ENCODE data around the gene CLPSL2. TPM values are rescaled to one million over a fixed set of nuclear protein-coding genes. Genes with fewer than 3 reads are reported as not detected.
A peak's percentile ranks its signal among the peaks of the same experiment; 100 is the strongest.

The CLPSL2 gene
- total and polyA plus RNA-seq, 10 of the 15 experiments (the other 5 are each of a cell fraction or from before 2014, with no cell fraction given), result 0.32 to 1.3 TPM; not detected in 8

GRCh38 chr6:35727935-35728682, 48.3 kb upstream of the CLPSL2 start (continued):
- TF ChIP-seq E2F4 (IDR thresholded peaks at IDR 0.05; ENCODE audit: low read depth, low read length) (no peak), MTA3 (IDR thresholded peaks at IDR 0.05; ENCODE audit: borderline replicate concordance, low read length) (no peak; the same call in 1 of the 2 replicates), TARDBP (IDR thresholded peaks at IDR 0.05; ENCODE audit: borderline replicate concordance) (0 out of 2 replicates have a peak, but pooled peaks have one; percentile 9), FOS (IDR thresholded peaks at IDR 0.05; ENCODE audit: borderline replicate concordance, extremely low read depth, insufficient read length) (no peak), WRNIP1 (IDR thresholded peaks at IDR 0.05; ENCODE audit: borderline replicate concordance, low read depth, low read length) (no peak), SP1 (IDR thresholded peaks at IDR 0.05; ENCODE audit: low read depth, low read length) (no peak), CBX5 (IDR thresholded peaks at IDR 0.05; ENCODE audit: low read depth) (no peak), ZBTB11 (CRISPR knock-in tag; IDR thresholded peaks at IDR 0.05) (no peak), MTA2 (IDR thresholded peaks at IDR 0.05; ENCODE audit: low read depth) (peak; percentile 38; the same call in 1 of the 2 replicates), JUND (IDR thresholded peaks at IDR 0.05; ENCODE audit: low read depth, low read length) (no peak), SUPT20H (IDR thresholded peaks at IDR 0.05; ENCODE audit: borderline replicate concordance, control insufficient read depth, low read depth, low read length) (no peak), EZH2 (IDR thresholded peaks at IDR 0.05; ENCODE audit: borderline replicate concordance, control insufficient read depth, low read depth, low read length) (no peak), CEBPZ (IDR thresholded peaks at IDR 0.05; ENCODE audit: low read depth, low read length) (no peak), PBX3 (IDR thresholded peaks at IDR 0.05; ENCODE audit: insufficient replicate concordance, low read depth, low read length) (no peak), NFYB (IDR thresholded peaks at IDR 0.05; ENCODE audit: insufficient read depth, low read depth, low read length) (no peak)
